GM12891 (cell line): ENCODE results near the gene ARMC9.

Source experiments
- DNase-seq: peaks from one replicate; pipeline ENCODE4 v3.0.0; 2011; ENCODE audit warnings: low spot score; ENCODE audit not compliant: insufficient read length
- FAIRE-seq: peaks from 2 replicates; lab custom pipeline; 2011; peaks lifted over from hg19 to GRCh38; lab: Jason Lieb, UNC
- PAX5 ChIP-seq: IDR thresholded peaks from 2 replicates; pipeline ENCODE4 v1.6.1; 2011; ENCODE audit warnings: low read length, moderate library complexity, mild to moderate bottlenecking; ENCODE audit not compliant: insufficient read depth, severe bottlenecking
- POLR2A ChIP-seq: IDR thresholded peaks from 2 replicates; pipeline ENCODE4 v1.6.1; 2011; ENCODE audit warnings: low read depth, low read length, control low read depth
- POLR2AphosphoS5 ChIP-seq: IDR thresholded peaks from 2 replicates; pipeline ENCODE4 v1.6.1; 2011; ENCODE audit warnings: low read depth, low read length, control low read depth
- POU2F2 ChIP-seq: IDR thresholded peaks from 2 replicates; pipeline ENCODE4 v1.6.1; 2011; ENCODE audit warnings: low read depth, mild to moderate bottlenecking, control low read depth, low read length, moderate library complexity
- SPI1 ChIP-seq: IDR thresholded peaks from 2 replicates; pipeline ENCODE4 v1.6.1; 2011; ENCODE audit warnings: low read depth, low read length, control low read depth
- TAF1 ChIP-seq: IDR thresholded peaks from 2 replicates; pipeline ENCODE4 v1.6.1; 2011; ENCODE audit warnings: low read depth, low read length, control low read depth

ARMC9 gene

GRCh38 chr2:231356466-231356844, 158.0 kb downstream of the ARMC9 start:
- TF ChIP-seq POLR2AphosphoS5 (no peak), POLR2A (no peak), TAF1 (no peak), SPI1 (no peak), POU2F2 (no peak), PAX5 (no peak)
- no peak for FAIRE-seq
- DNase-seq = no peak

- FAIRE-seq = no peak
- no peak for TF ChIP-seq POLR2AphosphoS5
- TF ChIP-seq POLR2A = no peak
- TF ChIP-seq POU2F2 = no peak
- no peak for TF ChIP-seq PAX5
- TF ChIP-seq SPI1 = no peak
- TF ChIP-seq TAF1 = no peak
- no peak for DNase-seq
These were observed 158.6 kb downstream of the ARMC9 start for GRCh38 chr2:231357048-231357447.

DNA sequence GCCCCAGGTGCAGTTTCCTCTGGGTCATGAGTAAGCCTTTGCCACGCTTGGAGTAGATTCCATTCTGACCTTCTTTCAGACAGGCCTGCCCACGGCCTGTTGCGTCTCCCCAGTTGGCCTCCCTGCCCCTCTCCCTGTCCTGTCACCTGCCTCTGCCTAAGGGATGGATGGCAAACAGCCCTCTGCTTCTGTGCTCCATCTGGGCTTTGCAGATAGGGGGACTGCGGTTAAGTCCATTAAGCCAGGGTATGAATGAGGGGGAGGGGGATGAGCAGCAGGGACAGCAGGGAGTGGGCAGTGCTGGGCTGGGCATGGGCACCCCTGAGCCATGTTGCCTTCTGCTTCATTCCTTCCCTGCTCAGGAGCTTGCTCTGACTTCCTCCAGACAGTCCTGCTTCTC, 159.5 kb downstream of the ARMC9 start:
- no peak for FAIRE-seq

GRCh38 chr2:231359441-231359840, 161.0 kb downstream of the ARMC9 start:
- DNase-seq (no peak), FAIRE-seq (no peak)
- TF ChIP-seq POU2F2 (no peak), SPI1 (no peak), POLR2AphosphoS5 (no peak), TAF1 (no peak), PAX5 (no peak), POLR2A (no peak)

More for the DNA sequence above, 159.5 kb downstream of the ARMC9 start:
- TF ChIP-seq POLR2A = no peak
- TF ChIP-seq POLR2AphosphoS5 = no peak
- no peak for TF ChIP-seq PAX5
- TF ChIP-seq SPI1 = no peak
- no peak for TF ChIP-seq TAF1
- no peak for TF ChIP-seq POU2F2
- DNase-seq = no peak

GRCh38 chr2:231359948-231360347, 161.5 kb downstream of the ARMC9 start:
- no peak for TF ChIP-seq POLR2AphosphoS5
- no peak for TF ChIP-seq PAX5
- no peak for TF ChIP-seq SPI1
- no peak for DNase-seq
- no peak for FAIRE-seq

GRCh38 chr2:231360401-231360800, 162.0 kb downstream of the ARMC9 start:
- DNase-seq (no peak), FAIRE-seq (no peak)
- TF ChIP-seq POU2F2 = no peak
- TF ChIP-seq POLR2AphosphoS5 = no peak
- no peak for TF ChIP-seq SPI1
- no peak for TF ChIP-seq POLR2A
- no peak for TF ChIP-seq TAF1
- TF ChIP-seq PAX5 = no peak

DNA sequence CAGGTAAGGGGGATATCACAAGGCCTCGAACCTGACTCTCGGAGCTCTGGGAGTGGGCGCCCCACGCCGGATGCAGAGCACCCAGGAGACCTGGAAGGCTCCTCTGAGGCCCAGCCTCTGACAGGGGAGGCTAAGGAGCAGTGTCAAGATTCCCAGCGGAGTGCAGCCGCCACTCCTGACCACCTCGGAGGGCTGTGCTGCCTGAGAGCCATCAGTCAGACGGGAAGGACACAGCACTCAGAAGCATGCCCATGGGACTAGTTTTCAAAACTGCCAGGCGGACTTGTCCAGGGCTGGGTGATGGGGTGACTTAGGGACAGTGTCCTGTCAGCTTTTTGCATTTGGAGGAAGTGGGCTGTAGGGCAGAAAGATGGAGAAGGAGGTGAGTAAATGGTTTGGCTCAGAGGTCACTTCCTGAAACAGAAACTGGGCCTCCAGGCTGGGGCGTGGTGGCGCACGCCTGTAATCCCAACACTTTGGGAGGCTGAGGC, 162.5 kb downstream of the ARMC9 start:
- no peak for FAIRE-seq
- TF ChIP-seq SPI1 (no peak), POU2F2 (no peak), POLR2A (no peak), TAF1 (no peak)
- DNase-seq = no peak

- FAIRE-seq (peak; percentile 82), DNase-seq (peak; percentile 68)
- peak; percentile 36; the same call in 1 of the 2 replicates for TF ChIP-seq TAF1
- TF ChIP-seq POU2F2 = no peak
These were observed 163.5 kb downstream of the ARMC9 start for GRCh38 chr2:231361701-231362554.

- DNase-seq (no peak), FAIRE-seq (peak; percentile 35)
- no peak; the same call in 1 of the 2 replicates for TF ChIP-seq TAF1
- no peak for TF ChIP-seq POLR2A
- no peak for TF ChIP-seq PAX5
- TF ChIP-seq POU2F2 = no peak
- no peak for TF ChIP-seq SPI1
- no peak for TF ChIP-seq POLR2AphosphoS5
These were observed 164.2 kb downstream of the ARMC9 start for GRCh38 chr2:231362555-231363184.

GRCh38 chr2:231364061-231364460, 165.6 kb downstream of the ARMC9 start:
- TF ChIP-seq PAX5 (no peak), SPI1 (no peak), TAF1 (no peak), POLR2AphosphoS5 (no peak), POLR2A (no peak), POU2F2 (no peak)
- DNase-seq = no peak
- no peak for FAIRE-seq
